HL-60/S4 treated with phorbol 12-myristate 13-acetate at 8.2 ng/mL for 4 days and 3 days (cell line): ENCODE measurements around the gene ARHGAP22.

Source experiments
- in situ Hi-C: fragments of 300-500 bp; cut with MboI; formaldehyde crosslinking; loops from 2 replicates; pipeline ENCODE4 v1.15.0; 2022; ENCODE audit warnings: low sequenced_read_pairs

ARHGAP22 gene

DNA sequence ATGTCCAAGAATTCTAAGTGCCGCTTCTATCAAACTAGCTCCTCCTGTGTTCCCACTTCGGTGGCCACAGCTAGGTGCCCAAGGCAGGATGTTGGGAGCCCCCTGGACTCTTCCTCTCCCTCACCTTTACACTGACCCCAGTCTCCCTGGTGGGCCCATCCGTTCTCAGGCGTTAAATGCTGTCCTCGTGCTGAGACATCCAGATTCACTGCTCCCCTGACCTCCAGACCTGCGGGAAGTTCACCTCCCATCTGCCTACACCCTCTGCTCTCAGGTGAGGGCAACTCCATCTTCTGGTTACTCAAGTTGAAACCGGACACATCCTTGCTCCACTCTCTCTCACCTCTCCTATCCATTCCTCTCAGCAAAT, 114.3 kb downstream of the ARHGAP22 start:
- in situ Hi-C loops = no loop called here

DNA sequence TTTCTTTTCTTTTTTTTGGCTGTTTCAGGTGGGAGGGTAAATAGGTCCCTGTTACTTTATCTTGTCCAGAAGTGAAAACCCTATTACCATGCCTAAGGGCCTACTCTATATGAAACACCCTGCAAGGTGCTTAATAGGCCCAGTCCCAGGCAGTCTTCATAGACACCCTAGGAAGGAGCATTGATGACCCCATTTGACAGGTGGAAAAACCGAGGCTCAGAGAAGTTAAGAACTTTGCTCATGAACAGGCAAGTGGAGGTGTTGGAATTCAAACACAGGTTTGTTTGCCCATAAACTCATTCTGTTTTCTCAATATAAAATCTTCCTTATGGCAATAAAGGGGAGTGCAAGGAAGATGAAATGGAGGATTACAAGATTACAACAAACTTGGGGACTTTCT, 115.8 kb downstream of the ARHGAP22 start:
- in situ Hi-C loops = no loop called here

DNA sequence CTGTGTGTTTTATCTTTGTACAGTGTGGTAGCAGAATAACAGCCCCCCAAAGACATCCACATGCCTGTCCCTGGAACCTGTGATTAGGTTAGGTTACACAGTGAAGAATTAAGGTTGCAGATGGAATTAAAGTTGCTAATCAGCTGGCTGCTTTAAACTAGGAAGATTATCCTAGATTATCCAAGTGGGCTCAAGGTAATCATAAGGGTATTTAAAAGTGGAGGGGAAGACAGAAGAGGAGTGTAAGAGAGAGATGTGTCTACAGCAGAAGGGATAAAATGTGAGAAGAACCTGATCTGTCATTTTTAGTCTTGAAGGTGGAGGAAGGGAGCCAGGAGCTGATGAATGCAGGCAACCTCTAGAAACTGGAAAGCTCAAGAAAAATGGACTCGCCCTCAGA, 117.6 kb downstream of the ARHGAP22 start:
- in situ Hi-C loops = no loop called here

DNA sequence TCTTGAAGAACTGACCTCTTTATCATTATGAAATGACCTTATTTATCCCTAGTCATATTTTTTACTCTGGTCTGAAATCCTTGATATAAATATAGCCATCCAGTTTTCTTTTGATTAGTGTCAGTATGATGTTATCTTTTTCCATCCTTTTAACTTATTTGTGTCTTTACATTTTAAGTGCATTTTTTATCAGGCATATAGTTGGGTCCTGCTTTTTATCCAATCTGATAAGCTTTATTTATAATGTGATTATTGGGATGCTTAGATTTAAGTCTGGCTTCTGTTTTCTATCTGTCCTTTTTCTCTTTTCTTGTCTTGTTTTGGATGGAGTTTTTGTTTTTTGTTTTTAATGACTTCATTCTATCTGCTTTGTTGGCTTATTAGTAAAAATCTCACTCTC, 119.2 kb downstream of the ARHGAP22 start:
- in situ Hi-C loops = no loop called here

DNA sequence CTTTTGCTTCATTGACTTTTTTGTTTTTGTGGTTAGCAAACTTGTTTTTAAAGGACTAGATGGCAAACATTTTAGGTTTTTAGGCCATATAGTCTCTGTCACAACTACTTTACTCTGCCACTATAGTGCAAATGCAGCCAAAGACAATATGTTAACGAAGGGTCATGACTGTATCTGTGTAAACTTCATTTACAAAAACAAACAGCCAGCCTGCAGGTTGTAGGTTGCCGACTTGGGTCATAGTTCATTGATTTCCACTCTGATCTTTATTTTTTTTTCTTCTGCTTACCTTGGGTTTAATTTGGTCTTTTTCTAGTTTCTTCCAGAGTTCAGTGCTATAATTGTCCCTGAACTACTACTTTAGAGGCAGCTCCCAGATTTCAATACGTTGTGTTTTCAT, 120.0 kb downstream of the ARHGAP22 start:
- in situ Hi-C loops = no loop called here

DNA sequence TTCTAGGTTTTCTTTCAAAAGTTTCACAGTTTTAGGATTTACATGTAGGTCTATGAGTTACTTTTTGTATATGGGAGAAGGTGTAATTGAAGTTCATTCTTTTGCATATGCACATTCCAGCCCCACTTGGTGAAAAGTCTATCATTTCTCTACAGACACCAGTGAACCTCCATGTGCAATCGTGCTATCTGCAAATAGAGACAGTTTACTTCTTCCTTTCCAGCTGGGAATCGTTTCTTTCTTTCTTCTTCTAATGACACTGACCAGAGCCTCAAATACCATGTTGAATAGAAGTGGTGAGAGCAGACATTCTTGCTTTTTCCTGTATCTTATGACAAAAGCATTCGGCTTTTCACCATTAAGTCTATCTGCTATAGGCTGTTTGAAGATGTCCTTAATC, 122.7 kb downstream of the ARHGAP22 start:
- in situ Hi-C loops = no loop called here

DNA sequence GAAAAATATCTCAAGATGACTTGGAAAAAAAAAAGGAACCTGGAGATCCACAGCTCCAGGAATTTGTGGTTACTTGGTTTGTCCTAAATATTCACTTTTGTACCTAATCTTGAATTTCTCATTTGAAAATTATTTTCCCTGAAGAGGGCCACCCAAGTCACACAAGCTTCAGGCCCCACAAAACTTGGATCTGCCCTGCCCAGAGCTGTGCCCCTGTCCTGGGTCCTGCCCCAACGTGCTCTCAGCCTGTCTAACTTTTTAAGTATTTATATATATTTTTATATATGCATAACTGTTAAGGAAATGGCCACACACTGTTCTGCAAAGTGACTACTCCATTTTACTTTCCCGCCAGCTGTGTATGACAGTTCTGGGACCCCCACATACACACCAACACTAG, 123.5 kb downstream of the ARHGAP22 start:
- in situ Hi-C loops = no loop called here

DNA sequence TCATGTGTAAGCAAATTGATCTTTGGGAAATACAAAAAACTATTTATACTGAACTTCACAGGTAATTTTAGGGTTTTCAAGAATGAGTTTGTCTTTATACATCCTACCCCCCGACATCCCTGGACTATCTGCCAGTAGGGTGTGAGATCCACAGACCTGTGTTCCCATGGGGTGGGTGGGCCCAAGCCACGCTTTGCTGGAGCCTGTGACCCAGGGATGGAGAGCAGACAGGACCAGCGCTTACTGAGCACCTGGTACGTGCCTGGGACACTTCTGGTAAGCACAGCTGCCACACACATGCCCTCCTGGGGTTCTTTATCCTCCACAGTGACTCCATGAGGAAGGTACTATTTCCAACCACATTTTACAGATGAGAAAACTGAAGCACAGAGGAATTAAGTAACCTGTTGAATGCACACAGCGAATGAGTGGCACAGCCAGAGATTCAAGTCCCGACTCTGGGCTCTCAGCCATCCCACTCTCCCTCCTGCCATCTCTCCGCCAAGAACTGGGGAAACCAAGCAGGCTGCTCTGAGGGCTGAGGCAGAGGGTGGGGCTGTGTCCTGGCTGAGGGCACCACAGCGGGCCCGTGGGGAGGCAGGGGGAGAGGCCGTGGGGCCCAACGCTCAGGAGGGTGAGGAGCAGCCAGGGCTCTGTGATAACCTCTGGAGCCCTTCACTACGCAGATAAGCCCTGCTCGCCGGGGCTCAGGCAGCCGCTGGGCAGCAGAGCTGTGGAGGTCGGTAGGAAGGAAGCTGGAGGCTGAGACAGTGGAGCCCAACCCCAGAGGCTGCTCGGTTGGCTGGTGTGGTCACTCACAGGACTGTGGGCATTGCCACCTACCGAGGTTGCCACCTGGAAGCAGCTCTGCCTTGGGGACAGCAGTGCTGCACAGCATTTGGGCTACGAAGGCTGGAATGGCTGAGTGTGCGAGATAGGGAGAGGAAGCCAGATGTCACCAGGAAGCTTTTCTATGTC, 124.2 kb downstream of the ARHGAP22 start:
- in situ Hi-C loops = no loop called here

DNA sequence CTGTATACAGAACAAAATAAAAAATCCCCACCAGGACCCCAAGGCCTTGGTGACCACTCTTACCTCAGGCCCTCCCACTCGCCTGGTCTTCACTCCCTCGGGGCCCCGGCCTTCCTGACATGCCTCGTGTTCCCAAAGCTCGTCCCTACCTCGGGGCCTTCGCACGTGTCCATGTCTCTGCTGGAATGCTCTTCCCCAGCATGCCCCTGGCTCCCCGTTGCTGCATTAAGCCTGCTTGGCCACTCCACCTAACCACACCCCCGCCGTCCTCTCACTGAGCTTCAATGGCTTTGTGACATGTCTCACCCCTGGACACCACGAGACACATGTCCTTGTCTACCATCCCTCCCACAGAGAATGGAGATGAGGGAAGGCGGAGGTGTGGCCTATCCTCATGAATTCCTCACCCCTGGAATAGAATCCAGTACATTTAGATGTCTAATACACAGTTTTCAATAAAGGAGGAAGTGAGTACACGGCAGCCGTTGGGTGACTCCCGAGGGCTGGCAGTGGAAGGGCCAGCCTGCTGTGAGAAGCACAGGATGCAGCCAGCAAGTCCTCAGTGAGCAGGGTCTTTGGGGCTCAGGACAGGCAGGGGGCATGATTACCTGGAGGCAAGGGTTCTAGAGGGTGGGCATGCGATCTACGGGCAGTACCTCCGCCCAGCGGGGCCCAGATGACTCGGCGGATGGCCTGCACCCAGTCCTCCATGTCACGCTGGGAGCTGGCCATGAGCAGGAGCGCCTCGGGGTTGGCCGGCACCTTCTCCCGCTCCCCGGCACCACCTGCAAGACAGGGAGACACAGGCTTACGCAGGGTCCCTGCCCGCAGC, 125.7 kb downstream of the ARHGAP22 start:
- in situ Hi-C loops = no loop called here

DNA sequence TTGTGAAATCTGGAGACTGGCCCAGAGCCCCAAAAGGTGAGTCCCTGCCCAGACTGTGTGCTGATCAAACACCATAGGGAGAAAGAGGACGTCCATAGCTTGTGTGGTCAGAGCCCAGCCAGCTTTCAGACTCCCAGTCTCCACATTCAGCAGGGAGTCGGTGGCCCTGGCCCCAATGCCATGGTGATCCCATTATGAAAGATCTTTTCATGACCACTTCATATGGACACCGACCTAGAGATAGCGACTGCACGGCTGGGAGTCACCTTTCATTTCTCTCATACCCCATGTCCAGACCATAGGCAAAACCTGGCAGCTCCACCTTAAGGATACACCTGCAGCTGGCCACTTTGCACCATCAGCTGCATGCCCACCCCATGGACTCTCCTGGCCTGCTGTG, 126.4 kb downstream of the ARHGAP22 start:
- in situ Hi-C loops = no loop called here

DNA sequence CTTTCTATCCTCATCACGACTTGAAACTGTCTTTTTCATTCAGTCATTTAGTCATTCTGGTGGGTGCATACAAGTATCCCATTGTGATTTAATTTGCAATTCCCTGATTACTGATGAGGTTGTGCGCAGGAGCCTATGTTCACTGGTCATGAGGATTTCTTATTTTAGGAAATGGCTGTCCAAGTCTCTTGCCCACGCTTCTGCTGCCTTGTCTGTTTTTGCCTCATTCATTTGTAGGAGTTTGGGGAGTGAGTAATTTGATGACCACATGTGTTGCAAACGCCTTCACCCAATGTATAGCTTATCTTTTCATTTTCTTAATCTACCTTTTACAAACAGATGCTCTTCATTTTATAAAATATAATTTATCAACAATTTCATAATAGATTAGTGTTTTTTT, 127.3 kb downstream of the ARHGAP22 start:
- in situ Hi-C loops = no loop called here

DNA sequence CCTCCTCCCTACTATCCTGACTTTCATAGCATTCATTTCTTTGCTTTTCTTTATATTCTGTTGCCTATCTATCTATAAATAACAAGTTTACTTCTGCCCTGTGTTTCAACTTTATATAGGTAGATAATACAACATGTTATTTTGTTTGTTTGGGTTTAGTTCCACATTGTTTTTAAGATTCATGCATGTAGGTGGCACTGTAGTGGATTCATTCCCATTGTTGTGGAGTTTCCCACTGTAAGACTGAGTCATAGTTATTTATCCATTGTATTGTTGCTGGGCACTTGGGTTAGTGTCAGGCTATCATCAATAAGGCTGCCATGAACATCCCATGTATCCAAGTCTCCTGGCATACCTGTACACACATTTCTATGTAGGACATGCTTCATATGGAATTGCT, 127.7 kb downstream of the ARHGAP22 start:
- in situ Hi-C loops = no loop called here

DNA sequence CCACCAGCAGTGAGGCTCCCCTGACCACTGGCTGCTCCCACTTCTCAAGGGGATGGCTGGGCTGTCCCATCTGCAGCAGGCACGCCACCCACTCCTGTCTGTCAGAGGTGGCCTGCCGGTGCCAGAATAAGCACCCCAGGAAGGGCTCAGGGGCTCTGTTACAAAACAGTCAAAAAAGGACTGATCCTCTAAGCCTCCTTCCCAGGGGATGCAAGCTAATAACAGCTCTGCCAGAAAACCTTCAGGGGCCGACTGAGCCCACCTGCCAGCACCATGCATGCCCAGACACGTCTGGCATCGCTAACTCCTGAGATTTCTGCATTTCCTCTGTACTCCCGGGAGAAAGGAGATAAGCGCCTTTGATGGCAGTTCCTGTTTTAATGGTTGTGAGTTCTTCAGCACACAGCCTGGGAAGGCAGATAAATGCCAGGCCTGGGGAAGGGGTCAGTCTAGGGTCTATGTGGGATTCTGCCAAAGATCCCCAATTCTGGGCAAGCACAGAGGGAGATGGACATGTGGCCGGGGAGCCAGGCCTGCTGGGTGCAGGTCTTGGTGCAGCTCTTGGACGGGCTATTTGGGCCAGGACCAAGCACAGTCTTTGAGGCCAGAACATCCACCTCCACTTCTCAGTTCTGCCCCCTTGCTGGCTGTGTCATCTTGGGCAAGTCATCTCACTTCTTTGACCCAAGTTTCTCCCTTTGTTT, 128.4 kb downstream of the ARHGAP22 start:
- in situ Hi-C loops = no loop called here

DNA sequence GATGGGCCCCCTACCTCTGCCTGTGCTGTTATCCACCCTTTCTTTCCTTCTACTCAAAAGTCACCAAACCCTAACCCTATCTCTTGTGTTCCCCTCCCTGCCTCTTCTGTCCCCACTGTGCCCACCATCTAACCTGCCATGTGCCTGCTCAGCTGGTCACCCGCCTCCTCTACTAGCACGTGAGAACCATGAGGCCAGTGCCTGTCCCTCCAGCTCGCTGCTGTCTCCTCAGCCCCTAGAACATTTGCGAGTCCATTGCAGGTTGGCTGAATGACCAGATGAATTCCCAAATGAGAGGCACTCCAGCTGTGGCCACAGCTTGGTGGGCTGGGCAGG, 129.0 kb downstream of the ARHGAP22 start:
- in situ Hi-C loops = no loop called here

DNA sequence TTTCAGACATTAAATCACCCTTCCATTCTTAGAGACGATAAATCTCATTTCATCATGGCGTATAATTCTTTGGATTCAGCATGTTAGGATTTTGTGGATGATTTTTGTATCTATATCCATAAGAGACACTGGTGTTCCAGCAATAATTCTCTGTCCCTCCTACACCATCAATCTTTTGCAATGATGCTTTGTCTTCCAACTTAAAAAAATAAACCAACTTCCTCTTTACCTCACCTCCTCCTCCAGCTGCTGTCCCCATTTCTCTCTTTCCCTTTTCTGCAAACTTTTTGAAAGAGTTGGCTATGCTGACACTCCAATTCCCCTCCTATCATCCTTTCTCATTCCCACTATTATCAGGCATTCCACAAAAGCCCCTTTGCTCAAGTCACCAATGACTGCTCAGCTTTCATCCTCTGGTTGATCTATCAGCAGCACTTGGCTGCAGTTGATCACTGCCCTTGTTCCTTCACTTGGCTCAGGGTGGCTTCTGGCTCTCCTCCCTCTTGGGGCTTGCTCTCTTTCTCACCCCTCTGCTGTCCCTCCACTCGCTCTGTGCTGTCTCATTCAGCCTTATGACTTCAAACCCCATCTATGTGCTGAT, 130.0 kb downstream of the ARHGAP22 start:
- in situ Hi-C loops = no loop called here

DNA sequence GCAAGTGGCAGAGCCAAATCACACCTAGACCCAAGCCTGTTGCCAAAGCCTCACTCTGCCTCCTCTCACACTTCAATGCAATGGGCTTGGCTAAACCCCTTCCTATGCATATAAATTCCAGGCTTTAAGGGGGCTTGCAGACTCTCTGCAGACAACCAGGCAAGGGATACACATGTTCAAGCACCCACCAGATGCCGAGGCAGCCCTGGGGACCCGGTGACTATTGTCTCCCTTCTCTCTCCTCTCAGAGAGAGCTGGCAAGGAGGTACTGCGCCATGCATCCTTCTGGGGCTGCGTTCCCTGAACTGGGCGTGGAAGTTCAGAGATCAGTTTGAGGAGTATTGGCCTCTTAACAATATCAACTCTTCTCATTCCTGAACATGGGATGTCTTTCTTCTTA, 131.2 kb downstream of the ARHGAP22 start:
- in situ Hi-C loops = no loop called here

DNA sequence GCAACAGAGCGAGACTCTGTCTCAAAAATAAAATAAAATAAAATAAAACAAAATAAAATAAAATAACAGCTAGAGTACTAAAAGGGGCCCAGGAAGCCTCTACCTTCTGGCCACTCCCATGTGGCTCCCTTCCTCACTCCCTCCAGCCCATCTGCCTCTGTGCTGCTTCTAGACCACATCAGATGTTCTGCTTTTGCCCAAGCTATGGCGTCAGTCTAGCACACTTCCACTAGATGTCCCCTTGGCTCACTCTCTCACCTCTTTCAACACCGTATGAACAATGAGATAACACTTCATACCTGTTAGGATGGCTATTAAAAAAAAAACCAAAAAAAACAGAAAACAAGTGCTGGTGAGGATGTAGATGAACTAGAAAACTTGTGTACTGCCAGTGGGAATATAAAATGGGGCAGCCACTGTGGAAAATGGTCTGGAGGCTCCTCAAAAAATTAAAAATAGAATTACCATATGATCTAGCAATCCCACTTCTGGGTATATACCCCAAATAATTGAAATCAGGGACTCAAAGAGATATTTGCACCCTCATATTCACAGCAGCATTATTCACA, 132.3 kb downstream of the ARHGAP22 start:
- in situ Hi-C loops = no loop called here

DNA sequence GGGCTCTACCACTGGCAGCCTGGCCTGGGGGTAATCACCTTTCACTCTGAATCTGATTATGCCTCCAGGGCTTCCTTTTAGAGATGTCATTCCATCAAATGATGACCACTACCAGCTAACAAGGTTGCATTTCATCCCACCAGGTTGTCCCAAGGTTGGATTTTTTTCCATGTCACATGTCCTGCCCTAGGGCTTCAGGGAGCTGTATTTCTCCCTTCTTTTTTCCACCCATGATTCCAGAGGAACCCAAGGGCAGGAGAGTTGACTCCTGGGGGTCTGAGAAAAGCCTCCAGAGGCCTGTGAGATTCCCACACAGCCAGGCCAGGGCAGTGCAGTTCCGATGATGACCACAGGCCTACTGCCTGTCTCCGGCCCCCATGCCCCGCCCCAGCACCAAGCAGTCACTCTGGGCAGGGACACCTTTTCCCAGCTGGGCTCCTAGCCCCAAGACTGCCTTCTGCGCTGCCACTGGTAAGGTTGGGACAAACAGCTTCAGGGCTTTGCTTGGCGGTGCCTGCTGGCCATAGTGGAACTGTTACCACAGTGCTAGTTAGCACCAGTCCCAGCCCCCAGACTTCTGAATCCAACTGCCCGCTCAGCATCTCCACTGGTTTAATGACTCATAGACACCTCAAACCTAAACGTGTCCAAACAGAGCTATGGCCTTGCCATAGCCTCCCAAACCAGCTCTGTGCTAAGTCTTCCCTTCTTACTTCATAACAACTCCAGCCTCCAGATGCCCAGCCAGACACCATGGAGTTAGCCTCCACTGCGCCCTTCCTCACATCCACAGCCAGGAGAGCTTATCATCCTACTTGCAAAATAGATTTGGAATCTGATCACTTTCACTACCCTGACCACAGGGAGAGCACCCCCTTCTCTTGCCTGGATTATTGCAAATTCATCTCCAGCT, 133.7 kb downstream of the ARHGAP22 start:
- in situ Hi-C loops = no loop called here

DNA sequence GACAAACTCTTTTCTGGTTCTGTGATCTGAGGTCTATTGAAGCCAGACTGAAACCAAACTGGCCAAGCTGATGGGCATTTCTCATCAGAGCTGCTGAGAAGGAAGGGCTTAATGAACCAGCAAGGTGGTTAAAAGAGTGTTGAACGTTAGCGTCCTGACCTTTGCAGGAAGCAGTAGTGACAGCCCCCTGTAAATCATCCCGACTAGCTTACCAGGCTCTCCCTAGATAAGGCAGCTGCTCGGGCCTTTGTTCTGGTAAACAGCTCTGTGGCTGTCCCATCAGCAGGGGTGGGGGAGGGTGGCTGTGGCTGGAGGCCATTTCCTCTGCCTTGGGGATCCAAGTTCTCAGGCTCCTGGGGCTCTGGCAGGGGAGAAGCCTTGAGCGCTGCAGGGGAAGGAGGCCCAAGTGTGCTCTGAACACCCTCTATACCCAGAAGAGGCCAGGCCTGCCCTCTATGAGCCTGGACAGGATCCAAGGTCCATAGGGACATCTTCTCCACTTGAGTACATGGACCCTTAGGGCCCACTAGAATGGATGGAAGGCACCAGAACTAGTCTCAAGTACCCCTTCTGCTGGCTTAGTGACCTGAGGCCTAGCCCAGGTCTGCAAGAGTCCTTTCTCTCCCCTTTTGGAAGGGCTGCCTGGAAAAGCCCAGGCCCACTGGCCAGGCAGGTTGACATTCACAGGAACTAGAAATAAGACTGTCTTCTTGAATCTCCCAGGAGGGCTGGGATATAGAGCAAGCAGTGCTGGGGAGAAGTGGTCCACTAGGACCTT, 134.6 kb downstream of the ARHGAP22 start:
- in situ Hi-C loops = no loop called here
